H1 (cell line): ENCODE data around the gene TRAPPC3. TPM values are rescaled to one million over a fixed set of nuclear protein-coding genes. Genes with fewer than 3 reads are reported as not detected.

Source experiments
- ASH2L ChIP-seq: fragments of 200-600, 300-600 bp; sonication (generic); IDR thresholded peaks from one replicate; pipeline ENCODE4 v1.7.1; 2017; ENCODE audit warnings: low read length
- BCL11A ChIP-seq, 2 experiments: IDR thresholded peaks; one replicate each; pipeline ENCODE4 v1.6.1; 2011; ENCODE audit warnings: low read depth in 2 of 2, low read length in 2 of 2, mild to moderate bottlenecking in 2 of 2
- CBX5 ChIP-seq: fragments of 300-800, 300-1000 bp; sonication (generic); IDR thresholded peaks from 2 replicates; pipeline ENCODE4 v1.7.1; 2016; ENCODE audit warnings: antibody characterized with exemption, low read length, low read depth
- CBX8 ChIP-seq: fragments of 300-800, 300-1000 bp; sonication (generic); IDR thresholded peaks from 2 replicates; pipeline ENCODE4 v1.7.1; 2016; ENCODE audit warnings: low read depth, low read length, borderline replicate concordance
- CHD1 ChIP-seq: IDR thresholded peaks from 2 replicates; pipeline ENCODE4 v1.6.1; 2012; ENCODE audit warnings: low read depth, low read length, improper control_type of control experiment
- EZH2 ChIP-seq: fragments of 200-600 bp; sonication (generic); IDR thresholded peaks from 2 replicates; pipeline ENCODE4 v1.7.1; 2012; ENCODE audit warnings: low read depth, mild to moderate bottlenecking, moderate library complexity, low read length, inconsistent platforms; ENCODE audit not compliant: severe bottlenecking
- GABPA ChIP-seq: IDR thresholded peaks from 2 replicates; pipeline ENCODE4 v1.6.1; 2011; ENCODE audit warnings: mild to moderate bottlenecking, low read length, moderate library complexity, borderline replicate concordance; ENCODE audit not compliant: insufficient read depth
- HDAC6 ChIP-seq: IDR thresholded peaks from one replicate; pipeline ENCODE4 v1.7.1; 2012; ENCODE audit warnings: low read depth, mild to moderate bottlenecking, inconsistent platforms, low read length, moderate library complexity
- KDM1A ChIP-seq: fragments of 200-600, 300-600 bp; sonication (generic); IDR thresholded peaks from 2 replicates; pipeline ENCODE4 v1.7.1; 2016; ENCODE audit warnings: mild to moderate bottlenecking, low read length, borderline replicate concordance
- PHF8 ChIP-seq: fragments of 200-600 bp; sonication (generic); conservative IDR thresholded peaks from 2 replicates; pipeline ENCODE4 v1.7.1; 2012; ENCODE audit warnings: low read depth, mild to moderate bottlenecking, inconsistent platforms, low read length, moderate library complexity
- POU5F1 ChIP-seq: IDR thresholded peaks from 2 replicates; pipeline ENCODE4 v1.6.1; 2011; ENCODE audit warnings: low read depth, mild to moderate bottlenecking, low read length, moderate library complexity
- SAP30 ChIP-seq: fragments of 300-600 bp; sonication (generic); IDR thresholded peaks from 2 replicates; pipeline ENCODE4 v1.7.1; 2012; ENCODE audit warnings: low read length, moderate library complexity, mild to moderate bottlenecking, inconsistent platforms; ENCODE audit not compliant: insufficient read depth, insufficient replicate concordance
- TAF7 ChIP-seq: optimal IDR thresholded peaks from 2 replicates; pipeline ENCODE3; 2011; ENCODE audit warnings: low read depth, mild to moderate bottlenecking, inconsistent platforms, low read length, moderate library complexity, borderline replicate concordance
- polyA plus RNA-seq, 7 experiments: library from polyadenylated mRNA; depleted of rRNA in 3 of 7; stranded (reverse) in 5 of 7; unstranded in 2 of 7; fragments of >200 nt in 5 of 7; fragments of 200-250 nt in 2 of 7; gene quantifications; 1 replicate in 5 of 7; 2 replicates in 1 of 7; 4 replicates in 1 of 7; pipeline versions ENCODE4 v1.2.1 to v1.2.3, GENCODE V29; 2011 to 2013; ENCODE audit warnings: missing spikeins in 2 of 7, mixed read lengths in 2 of 7
- total RNA-seq: library from RNA; stranded (reverse); fragmentation: NEBNext Ultra II Directional; extraction: Animal tissue kit (Norgen Biotek cat#: 25700); gene quantifications from 2 replicates; pipeline ENCODE4 v1.2.1, GENCODE V29; 2021

TRAPPC3 gene
- total and polyA plus RNA-seq, 2 of the 8 experiments (the other 6 are each of a cell fraction or from before 2014, with no cell fraction given): 47.8 to 51.0 TPM

GRCh38 chr1:36125129-36125991 lies 23.9 kb downstream of the TRAPPC3 start, which contains the start of gene COL8A2 (continued):
- TF ChIP-seq EZH2: peak; percentile 41
- 0 out of 2 replicates have a peak, but pooled peaks have one; percentile 6 for TF ChIP-seq GABPA
- no peak for TF ChIP-seq CBX5
- TF ChIP-seq HDAC6: no peak
- no peak for TF ChIP-seq POU5F1
- TF ChIP-seq CHD1: no peak
- no peak for TF ChIP-seq CBX8
- TF ChIP-seq SAP30: no peak
- no peak for TF ChIP-seq BCL11A (IDR thresholded peaks at IDR 0.05; ENCODE audit: low read depth in 2 of 2, low read length in 2 of 2)
- TF ChIP-seq PHF8: 0 out of 2 replicates have a peak, but pooled peaks have one; percentile 11
- TF ChIP-seq ASH2L: no peak
- TF ChIP-seq TAF7: no peak
- TF ChIP-seq KDM1A: peak; percentile 23; the same call in 1 of the 2 replicates
